ENCODE results near the gene SYT3. TPM values are rescaled to one million over a fixed set of nuclear protein-coding genes. Genes with fewer than 3 reads are reported as not detected.

The SYT3 gene
- 0.32 TPM for total RNA-seq

- peak; percentile 29 for DNase-seq (ENCODE audit: low spot score)
Observed at GRCh38 chr19:50639121-50640112, at the start of gene SYT3. TSS of gene SYT3 (minus strand) at chr19:50639881. CDS start at chr19:50637411, 2,470 bp downstream.

- no peak for DNase-seq (ENCODE audit: low spot score)
Observed at GRCh38 chr19:50688766-50689165, 49.1 kb upstream of the SYT3 start.

- DNase-seq (ENCODE audit: low spot score) = no peak
Observed at GRCh38 chr19:50686310-50687032, 46.8 kb upstream of the SYT3 start.

- peak; percentile 78 for DNase-seq (ENCODE audit: low spot score)
Observed at GRCh38 chr19:50679177-50680125, 39.8 kb upstream of the SYT3 start.

- no peak for DNase-seq (ENCODE audit: low spot score)
Observed at GRCh38 chr19:50678323-50678722, 38.6 kb upstream of the SYT3 start.

GRCh38 chr19:50677636-50678035 is 38.0 kb upstream of the SYT3 start:
- DNase-seq (ENCODE audit: low spot score) = no peak

- no peak for DNase-seq (ENCODE audit: low spot score)
Observed at GRCh38 chr19:50676625-50677197, 37.0 kb upstream of the SYT3 start.

GRCh38 chr19:50673118-50673517 is 33.4 kb upstream of the SYT3 start:
- no peak for DNase-seq (ENCODE audit: low spot score)

- no peak for DNase-seq (ENCODE audit: low spot score)
Observed at GRCh38 chr19:50670102-50670380, 30.4 kb upstream of the SYT3 start.

- DNase-seq (ENCODE audit: low spot score) = no peak
Observed at GRCh38 chr19:50669302-50670101, 29.8 kb upstream of the SYT3 start.

GRCh38 chr19:50668879-50669278 is 29.2 kb upstream of the SYT3 start:
- DNase-seq (ENCODE audit: low spot score) = no peak

GRCh38 chr19:50668416-50668815 is 28.7 kb upstream of the SYT3 start:
- no peak for DNase-seq (ENCODE audit: low spot score)

GRCh38 chr19:50667759-50668231 is 28.1 kb upstream of the SYT3 start:
- no peak for DNase-seq (ENCODE audit: low spot score)

GRCh38 chr19:50667177-50667758 is 27.6 kb upstream of the SYT3 start:
- DNase-seq (ENCODE audit: low spot score) = no peak

- DNase-seq (ENCODE audit: low spot score) = no peak
Observed at GRCh38 chr19:50666346-50667176, 26.9 kb upstream of the SYT3 start.

- no peak for DNase-seq (ENCODE audit: low spot score)
Observed at GRCh38 chr19:50664204-50664603, 24.5 kb upstream of the SYT3 start.

- no peak for DNase-seq (ENCODE audit: low spot score)
Observed at GRCh38 chr19:50663482-50663790, 23.8 kb upstream of the SYT3 start.

GRCh38 chr19:50662651-50663481 is 23.2 kb upstream of the SYT3 start:
- DNase-seq (ENCODE audit: low spot score) = no peak
